Endothelial cell of umbilical vein (primary cell): ENCODE measurements around the gene RBMS2. TPM values are rescaled to one million over a fixed set of nuclear protein-coding genes. Genes with fewer than 3 reads are reported as not detected.

Experiments used
- BruUV-seq: library from RNA; stranded (reverse); fragments of 400-500 nt; replicated peaks from 2 replicates; lab custom pipeline; 2021; lab: Mats Ljungman, UMichigan
- CTCF ChIA-PET: fragments of 300-600, 350-600 bp; sonication (Branson Sonifier 250); formaldehyde crosslinking; loops from one replicate; lab custom pipeline; 2021; ENCODE audit warnings: antibody characterized with exemption, inconsistent platforms; lab: Charles Lee
- POLR2A ChIA-PET: fragments of 300-600, 350-600 bp; sonication (Branson Sonifier 250); formaldehyde crosslinking; loops from one replicate; lab custom pipeline; 2021; ENCODE audit warnings: antibody characterized with exemption, inconsistent platforms; lab: Charles Lee
- DNase-seq: peaks from one replicate; pipeline ENCODE4 v3.0.0-alpha.2; 2011; ENCODE audit warnings: low read depth, low spot score
- FAIRE-seq: peaks from 2 replicates; lab custom pipeline; 2011; peaks lifted over from hg19 to GRCh38; lab: Jason Lieb, UNC
- H2AFZ ChIP-seq: 2 replicates; pipeline ENCODE4 v1.6.0; 2012; ENCODE audit warnings: low read depth, low read length, control low read depth, inconsistent platforms
- H3K27ac ChIP-seq: 2 replicates; pipeline ENCODE4 v1.5.1; 2011; ENCODE audit warnings: low read depth, mild to moderate bottlenecking, control low read depth, low read length, moderate library complexity; ENCODE audit not compliant: insufficient read depth
- H3K27me3 ChIP-seq, 2 experiments: 2 replicates each; pipeline versions ENCODE4 v1.6.0 to v1.6.1; 2011; ENCODE audit warnings: low read length in 2 of 2, mixed read lengths in 1 of 2; ENCODE audit not compliant: control insufficient read depth in 2 of 2, insufficient read depth in 2 of 2
- H3K36me3 ChIP-seq, 2 experiments: 2 replicates in 1 of 2; 3 replicates in 1 of 2; pipeline ENCODE4 v1.5.1; 2011; ENCODE audit warnings: low read length in 2 of 2, mild to moderate bottlenecking in 1 of 2, moderate library complexity in 1 of 2; ENCODE audit not compliant: control insufficient read depth in 2 of 2, insufficient read depth in 2 of 2; ENCODE audit errors: extremely low read depth in 1 of 2
- H3K4me1 ChIP-seq: 3 replicates; pipeline ENCODE4 v1.5.1; 2011; ENCODE audit warnings: mild to moderate bottlenecking, low read length; ENCODE audit not compliant: control insufficient read depth, insufficient read depth; ENCODE audit errors: extremely low read depth
- H3K4me2 ChIP-seq: 2 replicates; pipeline ENCODE4 v1.6.1; 2011; ENCODE audit warnings: low read length, control low read depth, mixed read lengths; ENCODE audit not compliant: insufficient read depth
- H3K4me3 ChIP-seq, 3 experiments: fragments of 200-600 bp in 1 of 3; sonication (generic), shearing (Covaris generic) in 1 of 3; replicated peaks in 1 of 3; 2 replicates each; pipeline ENCODE4 v1.5.1; 2011 to 2016; ENCODE audit warnings: control low read depth in 3 of 3, low read length in 3 of 3, mild to moderate bottlenecking in 2 of 3, inconsistent platforms in 1 of 3, low read depth in 1 of 3, moderate library complexity in 1 of 3; ENCODE audit not compliant: insufficient read depth in 1 of 3
- H3K79me2 ChIP-seq: 2 replicates; pipeline ENCODE4 v1.6.0; 2012; ENCODE audit warnings: low read length, inconsistent platforms; ENCODE audit not compliant: control insufficient read depth, insufficient read depth
- H3K9ac ChIP-seq: replicated peaks from 2 replicates; pipeline ENCODE3; 2011; ENCODE audit warnings: low read length, control low read depth; ENCODE audit not compliant: insufficient read depth; ENCODE audit errors: extremely low read depth
- H3K9me1 ChIP-seq: replicated peaks from 3 replicates; pipeline ENCODE4 v1.6.0; 2011; ENCODE audit warnings: mild to moderate bottlenecking, low read length; ENCODE audit not compliant: control insufficient read depth, insufficient read depth; ENCODE audit errors: extremely low read depth
- H3K9me3 ChIP-seq: replicated peaks from 2 replicates; pipeline ENCODE4 v1.5.1; 2012; ENCODE audit warnings: low read length, inconsistent platforms; ENCODE audit not compliant: control insufficient read depth, insufficient read depth
- H4K20me1 ChIP-seq: replicated peaks from 2 replicates; pipeline ENCODE3; 2011; ENCODE audit warnings: mild to moderate bottlenecking, low read length; ENCODE audit not compliant: control insufficient read depth, insufficient read depth; ENCODE audit errors: extremely low read depth
- CTCF ChIP-seq, 2 donors: IDR thresholded peaks; 1 replicate in 1 of 2; 2 replicates in 1 of 2; pipeline ENCODE4 v1.5.1; 2011; ENCODE audit warnings: low read length in 2 of 2, mild to moderate bottlenecking in 2 of 2, moderate library complexity in 2 of 2, control low read depth in 1 of 2, inconsistent platforms in 1 of 2, low read depth in 1 of 2; ENCODE audit not compliant: insufficient read depth in 1 of 2; ENCODE audit errors: extremely low read depth in 1 of 2
- EZH2 ChIP-seq: IDR thresholded peaks from 2 replicates; pipeline ENCODE4 v1.6.1; 2012; ENCODE audit warnings: borderline replicate concordance, low read depth, mild to moderate bottlenecking, moderate library complexity, low read length, inconsistent platforms; ENCODE audit not compliant: severe bottlenecking
- FOS ChIP-seq: IDR thresholded peaks from 2 replicates; pipeline ENCODE4 v1.6.1; 2011; ENCODE audit warnings: mild to moderate bottlenecking, low read length, moderate library complexity, borderline replicate concordance; ENCODE audit not compliant: insufficient read depth
- GATA2 ChIP-seq: IDR thresholded peaks from 2 replicates; pipeline ENCODE4 v1.7.0; 2011; ENCODE audit warnings: low read depth, mild to moderate bottlenecking, moderate library complexity, mixed read lengths, low read length; ENCODE audit not compliant: insufficient read length, insufficient read depth
- JUN ChIP-seq: IDR thresholded peaks from 2 replicates; pipeline ENCODE4 v1.6.1; 2011; ENCODE audit warnings: borderline replicate concordance, low read depth; ENCODE audit not compliant: insufficient read length, insufficient read depth
- MAX ChIP-seq: IDR thresholded peaks from 2 replicates; pipeline ENCODE4 v1.6.1; 2011; ENCODE audit not compliant: insufficient read depth, insufficient read length
- MYC ChIP-seq: IDR thresholded peaks from one replicate; pipeline ENCODE4 v1.6.1; 2011; ENCODE audit warnings: mild to moderate bottlenecking, low read depth, low read length
- POLR2A ChIP-seq: IDR thresholded peaks from 2 replicates; pipeline ENCODE4 v1.6.1; 2012; ENCODE audit warnings: low read depth, mild to moderate bottlenecking, control low read depth, low read length
- POLR2AphosphoS5 ChIP-seq: IDR thresholded peaks from 2 replicates; pipeline ENCODE4 v1.6.1; 2012; ENCODE audit warnings: low read depth, mild to moderate bottlenecking, control low read depth, low read length, moderate library complexity; ENCODE audit not compliant: insufficient read depth
- dilution Hi-C: fragments of 300-500 bp; cut with MboI; formaldehyde crosslinking; loops from one replicate; pipeline ENCODE4 v1.15.0; 2019; ENCODE audit warnings: low sequenced_read_pairs; ENCODE audit not compliant: extremely low pct_ligation_motif_present
- intact Hi-C: fragments of 100-400 bp; cut with micrococcal nuclease; formaldehyde crosslinking; loops from one replicate; pipeline ENCODE4 v1.10.0; 2022
- polyA plus RNA-seq, 4 experiments: library from polyadenylated mRNA; depleted of rRNA in 3 of 4; stranded (reverse) in 3 of 4; unstranded in 1 of 4; fragments of >200 nt; gene quantifications; 2 replicates each; pipeline versions ENCODE4 v1.2.1 to v1.2.3, GENCODE V29; 2011 to 2012; ENCODE audit warnings: missing spikeins in 1 of 4
- total RNA-seq: library from RNA; stranded (reverse); gene quantifications from 2 replicates; pipeline ENCODE4 v1.2.3, GENCODE V29; 2021

Gene RBMS2
- total and polyA plus RNA-seq, 2 donors (not counting 3 experiments of a cell fraction or from before 2014, with no cell fraction given): 66.8 to 103 TPM

GRCh38 chr12:56616244-56616643, 94.6 kb downstream of the RBMS2 start:
- peaks cover 33% of the 10 kb centered on the region for H3K79me2 ChIP-seq
- H3K9ac ChIP-seq: no peak overlapping the region
- H4K20me1 ChIP-seq: no peaks in the 10 kb centered on the region
- no TSS peak for BruUV-seq
- H3K9me3 ChIP-seq: no peaks in the 10 kb centered on the region
- ChIA-PET CTCF (interaction anchor here (0.7 to 13.9 kb wide), 2 partner anchors 19 to 102 kb away, joined by 3 to 150 read pairs; no protein-coding TSS in a partner anchor), POLR2A (no interaction called here)
- FAIRE-seq (no peak), DNase-seq (no peak)
- H3K4me3 ChIP-seq: no peak overlapping the region
- H3K27me3 ChIP-seq: no peaks in the 10 kb centered on the region
- dilution Hi-C loops: no loop called here
- no peak overlapping the region for H3K4me2 ChIP-seq
- no peak overlapping the region for H2AFZ ChIP-seq
- intact Hi-C loops: no loop called here
- no peak overlapping the region for H3K27ac ChIP-seq
- no peaks in the 10 kb centered on the region for H3K4me1 ChIP-seq
- H3K9me1 ChIP-seq: no peaks in the 10 kb centered on the region
- H3K36me3 ChIP-seq: peaks cover 35 to 58% of the 10 kb centered on the region in 2 experiments
- TF ChIP-seq MYC (no peak), MAX (no peak), JUN (no peak)

- DNase-seq (no peak), FAIRE-seq (peak; percentile 33)
- dilution Hi-C loops (no loop called here), intact Hi-C loops (no loop called here)
- Histone ChIP-seq H3K4me2 (no peak overlapping the region), H3K9ac (no peak overlapping the region), H2AFZ (no peak overlapping the region), H3K79me2 (peaks cover 40% of the 10 kb centered on the region), H3K4me3 (no peak overlapping the region), H4K20me1 (no peaks in the 10 kb centered on the region), H3K36me3 (peaks cover 28 to 51% of the 10 kb centered on the region in 2 experiments), H3K9me3 (no peaks in the 10 kb centered on the region), H3K27ac (no peak overlapping the region), H3K9me1 (no peaks in the 10 kb centered on the region), H3K4me1 (no peaks in the 10 kb centered on the region), H3K27me3 (no peaks in the 10 kb centered on the region)
- POLR2A ChIA-PET: no interaction called here
- TF ChIP-seq GATA2 (no peak), JUN (no peak), CTCF (IDR thresholded peaks at IDR 0.05; ENCODE audit: extremely low read depth in 1 of 2, insufficient read depth in 1 of 2, low read depth in 1 of 2, low read length in 2 of 2) (no peak), MAX (no peak), MYC (no peak), FOS (no peak), EZH2 (no peak), POLR2A (no peak), POLR2AphosphoS5 (no peak)
- CTCF ChIA-PET: interaction anchor here (0.7 to 13.9 kb wide), 2 partner anchors 19 to 103 kb away, joined by 3 to 150 read pairs; no protein-coding TSS in a partner anchor
- BruUV-seq: no TSS peak
Measured at GRCh38 chr12:56616925-56617324, 95.3 kb downstream of the RBMS2 start.
